ENCODE data around the gene TAGLN2. TPM values are rescaled to one million over a fixed set of nuclear protein-coding genes. Genes with fewer than 3 reads are reported as not detected.

The TAGLN2 gene
- total RNA-seq, 1 experiment from 2014 or later = 66.9 TPM

- Mint-ChIP-seq H3K4me3 (no peak within 1 kb of the TSS), H3K27ac (peak within 1 kb of the TSS; percentile 9; the same call in 1 of the 2 replicates), H3K4me1 (no peaks in the 10 kb centered on the region), H3K27me3 (ENCODE audit: low read depth) (peaks cover 7% of the 10 kb centered on the region), H3K9me3 (no peaks in the 10 kb centered on the region), H3K36me3 (no peaks in the 10 kb centered on the region)
- CTCF ChIA-PET = interaction anchor here (1.1 to 3.1 kb wide), 2 partner anchors 53 to 61 kb away, joined by 3 to 17 read pairs; no protein-coding TSS in a partner anchor
- POLR2A ChIA-PET = interaction anchor here (1.2 kb wide), 1 partner anchor 8 kb away, joined by 4 read pairs; the partner anchor contains the start of gene IGSF9
- no peak for ATAC-seq
- TF ChIP-seq USF1 (CRISPR knock-in tag; IDR thresholded peaks at IDR 0.05) (no peak), PRRX2 (CRISPR knock-in tag; IDR thresholded peaks at IDR 0.05) (no peak), KAT7 (CRISPR knock-in tag; IDR thresholded peaks at IDR 0.05; ENCODE audit: borderline replicate concordance) (no peak)
- TF ChIP-seq, protein P1, sequence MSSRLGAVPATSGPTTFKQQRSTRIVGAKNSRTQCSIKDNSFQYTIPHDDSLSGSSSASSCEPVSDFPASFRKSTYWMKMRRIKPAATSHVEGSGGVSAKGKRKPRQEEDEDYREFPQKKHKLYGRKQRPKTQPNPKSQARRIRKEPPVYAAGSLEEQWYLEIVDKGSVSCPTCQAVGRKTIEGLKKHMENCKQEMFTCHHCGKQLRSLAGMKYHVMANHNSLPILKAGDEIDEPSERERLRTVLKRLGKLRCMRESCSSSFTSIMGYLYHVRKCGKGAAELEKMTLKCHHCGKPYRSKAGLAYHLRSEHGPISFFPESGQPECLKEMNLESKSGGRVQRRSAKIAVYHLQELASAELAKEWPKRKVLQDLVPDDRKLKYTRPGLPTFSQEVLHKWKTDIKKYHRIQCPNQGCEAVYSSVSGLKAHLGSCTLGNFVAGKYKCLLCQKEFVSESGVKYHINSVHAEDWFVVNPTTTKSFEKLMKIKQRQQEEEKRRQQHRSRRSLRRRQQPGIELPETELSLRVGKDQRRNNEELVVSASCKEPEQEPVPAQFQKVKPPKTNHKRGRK (CRISPR knock-in tag; IDR thresholded peaks at IDR 0.05; ENCODE audit: borderline replicate concordance) = no peak
- TF ChIP-seq, protein P2, sequence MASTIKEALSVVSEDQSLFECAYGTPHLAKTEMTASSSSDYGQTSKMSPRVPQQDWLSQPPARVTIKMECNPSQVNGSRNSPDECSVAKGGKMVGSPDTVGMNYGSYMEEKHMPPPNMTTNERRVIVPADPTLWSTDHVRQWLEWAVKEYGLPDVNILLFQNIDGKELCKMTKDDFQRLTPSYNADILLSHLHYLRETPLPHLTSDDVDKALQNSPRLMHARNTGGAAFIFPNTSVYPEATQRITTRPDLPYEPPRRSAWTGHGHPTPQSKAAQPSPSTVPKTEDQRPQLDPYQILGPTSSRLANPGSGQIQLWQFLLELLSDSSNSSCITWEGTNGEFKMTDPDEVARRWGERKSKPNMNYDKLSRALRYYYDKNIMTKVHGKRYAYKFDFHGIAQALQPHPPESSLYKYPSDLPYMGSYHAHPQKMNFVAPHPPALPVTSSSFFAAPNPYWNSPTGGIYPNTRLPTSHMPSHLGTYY (CRISPR knock-in tag; IDR thresholded peaks at IDR 0.05) = no peak
- no peak for DNase-seq (ENCODE audit: low spot score)
Observed at GRCh38 chr1:159953536-159954515, 28.5 kb upstream of the TAGLN2 start, which contains the start of gene SLAMF9. TSS of gene SLAMF9 (minus strand) at chr1:159954237. CDS start at chr1:159954137, 100 bp downstream.

- no peak for ATAC-seq
- H3K27me3 Mint-ChIP-seq (ENCODE audit: low read depth) = peaks cover 7% of the 10 kb centered on the region
- DNase-seq (ENCODE audit: low spot score) = no peak
- POLR2A ChIA-PET = no interaction called here
- no peaks in the 10 kb centered on the region for H3K4me1 Mint-ChIP-seq
- no peak overlapping the region for H3K4me3 Mint-ChIP-seq
- H3K9me3 Mint-ChIP-seq = no peaks in the 10 kb centered on the region
- no peak overlapping the region for H3K27ac Mint-ChIP-seq
- CTCF ChIA-PET = interaction anchor here (1.1 to 3.1 kb wide), 2 partner anchors 54 to 60 kb away, joined by 3 to 17 read pairs; no protein-coding TSS in a partner anchor
- no peaks in the 10 kb centered on the region for H3K36me3 Mint-ChIP-seq
- TF ChIP-seq, protein P3, sequence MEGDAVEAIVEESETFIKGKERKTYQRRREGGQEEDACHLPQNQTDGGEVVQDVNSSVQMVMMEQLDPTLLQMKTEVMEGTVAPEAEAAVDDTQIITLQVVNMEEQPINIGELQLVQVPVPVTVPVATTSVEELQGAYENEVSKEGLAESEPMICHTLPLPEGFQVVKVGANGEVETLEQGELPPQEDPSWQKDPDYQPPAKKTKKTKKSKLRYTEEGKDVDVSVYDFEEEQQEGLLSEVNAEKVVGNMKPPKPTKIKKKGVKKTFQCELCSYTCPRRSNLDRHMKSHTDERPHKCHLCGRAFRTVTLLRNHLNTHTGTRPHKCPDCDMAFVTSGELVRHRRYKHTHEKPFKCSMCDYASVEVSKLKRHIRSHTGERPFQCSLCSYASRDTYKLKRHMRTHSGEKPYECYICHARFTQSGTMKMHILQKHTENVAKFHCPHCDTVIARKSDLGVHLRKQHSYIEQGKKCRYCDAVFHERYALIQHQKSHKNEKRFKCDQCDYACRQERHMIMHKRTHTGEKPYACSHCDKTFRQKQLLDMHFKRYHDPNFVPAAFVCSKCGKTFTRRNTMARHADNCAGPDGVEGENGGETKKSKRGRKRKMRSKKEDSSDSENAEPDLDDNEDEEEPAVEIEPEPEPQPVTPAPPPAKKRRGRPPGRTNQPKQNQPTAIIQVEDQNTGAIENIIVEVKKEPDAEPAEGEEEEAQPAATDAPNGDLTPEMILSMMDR (IDR thresholded peaks at IDR 0.05) = no peak
- TF ChIP-seq FOXK1 (CRISPR knock-in tag; IDR thresholded peaks at IDR 0.05) (no peak), NFATC4 (CRISPR knock-in tag; IDR thresholded peaks at IDR 0.05) (no peak), ZNF532 (CRISPR knock-in tag; IDR thresholded peaks at IDR 0.05; ENCODE audit: borderline replicate concordance) (no peak), GABPB1 (CRISPR knock-in tag; IDR thresholded peaks at IDR 0.05) (no peak), ZNF232 (CRISPR knock-in tag; IDR thresholded peaks at IDR 0.05) (no peak), CREM (CRISPR knock-in tag; IDR thresholded peaks at IDR 0.05) (no peak), FOXJ3 (CRISPR knock-in tag; IDR thresholded peaks at IDR 0.05; ENCODE audit: borderline replicate concordance) (no peak), ZNF423 (CRISPR knock-in tag; IDR thresholded peaks at IDR 0.05) (no peak), ZNF219 (CRISPR knock-in tag; IDR thresholded peaks at IDR 0.05; ENCODE audit: borderline replicate concordance) (no peak), SP1 (CRISPR knock-in tag; conservative IDR thresholded peaks at IDR 0.05) (no peak)
- TF ChIP-seq, protein P4, sequence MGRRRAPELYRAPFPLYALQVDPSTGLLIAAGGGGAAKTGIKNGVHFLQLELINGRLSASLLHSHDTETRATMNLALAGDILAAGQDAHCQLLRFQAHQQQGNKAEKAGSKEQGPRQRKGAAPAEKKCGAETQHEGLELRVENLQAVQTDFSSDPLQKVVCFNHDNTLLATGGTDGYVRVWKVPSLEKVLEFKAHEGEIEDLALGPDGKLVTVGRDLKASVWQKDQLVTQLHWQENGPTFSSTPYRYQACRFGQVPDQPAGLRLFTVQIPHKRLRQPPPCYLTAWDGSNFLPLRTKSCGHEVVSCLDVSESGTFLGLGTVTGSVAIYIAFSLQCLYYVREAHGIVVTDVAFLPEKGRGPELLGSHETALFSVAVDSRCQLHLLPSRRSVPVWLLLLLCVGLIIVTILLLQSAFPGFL (CRISPR knock-in tag; IDR thresholded peaks at IDR 0.05; ENCODE audit: borderline replicate concordance) = no peak
- TF ChIP-seq, protein P2 (CRISPR knock-in tag; IDR thresholded peaks at IDR 0.05) = no peak
Observed at GRCh38 chr1:159952932-159953331, 27.6 kb upstream of the TAGLN2 start.
